C4-2B (cell line): ENCODE results near the gene TMEM135.

Source experiments
- ZFX ChIP-seq: fragments of 450-650 bp; IDR thresholded peaks from 2 replicates; pipeline ENCODE4 v1.6.1; 2017
- TF ChIP-seq, protein P1 (sequence below): fragments of 450-650 bp; conservative IDR thresholded peaks from 2 replicates; pipeline ENCODE4 v1.5.1; 2017; ENCODE audit warnings: mild to moderate bottlenecking

DNA sequence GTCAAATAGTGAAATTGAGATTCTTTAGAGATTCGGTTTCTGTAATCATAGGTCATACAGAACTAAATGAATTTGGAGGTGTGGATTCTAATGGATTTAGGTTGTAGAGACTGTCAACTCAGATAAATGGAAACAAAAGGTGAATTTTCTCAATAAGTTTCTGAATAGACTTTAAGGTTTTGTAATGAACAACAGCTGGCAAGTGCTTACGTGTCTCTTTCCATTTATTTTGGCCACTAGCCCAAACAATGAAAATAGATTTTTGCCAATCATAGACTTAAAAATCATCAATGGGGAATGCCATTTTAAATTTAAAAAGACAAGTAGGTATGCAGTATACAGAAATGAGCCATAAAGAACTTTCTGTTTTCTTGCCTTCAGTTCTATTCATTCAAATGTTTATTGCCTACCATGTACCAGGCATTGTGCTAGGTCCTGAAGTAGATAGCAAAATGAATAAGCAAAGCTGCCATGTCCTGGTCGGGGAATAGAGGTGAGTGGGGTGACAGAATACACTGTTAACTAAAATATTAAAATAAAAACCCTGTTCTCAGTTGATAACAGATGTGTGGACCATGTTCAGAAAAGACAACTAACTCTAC, 16.9 kb upstream of the TMEM135 start:
- TF ChIP-seq, protein P1, sequence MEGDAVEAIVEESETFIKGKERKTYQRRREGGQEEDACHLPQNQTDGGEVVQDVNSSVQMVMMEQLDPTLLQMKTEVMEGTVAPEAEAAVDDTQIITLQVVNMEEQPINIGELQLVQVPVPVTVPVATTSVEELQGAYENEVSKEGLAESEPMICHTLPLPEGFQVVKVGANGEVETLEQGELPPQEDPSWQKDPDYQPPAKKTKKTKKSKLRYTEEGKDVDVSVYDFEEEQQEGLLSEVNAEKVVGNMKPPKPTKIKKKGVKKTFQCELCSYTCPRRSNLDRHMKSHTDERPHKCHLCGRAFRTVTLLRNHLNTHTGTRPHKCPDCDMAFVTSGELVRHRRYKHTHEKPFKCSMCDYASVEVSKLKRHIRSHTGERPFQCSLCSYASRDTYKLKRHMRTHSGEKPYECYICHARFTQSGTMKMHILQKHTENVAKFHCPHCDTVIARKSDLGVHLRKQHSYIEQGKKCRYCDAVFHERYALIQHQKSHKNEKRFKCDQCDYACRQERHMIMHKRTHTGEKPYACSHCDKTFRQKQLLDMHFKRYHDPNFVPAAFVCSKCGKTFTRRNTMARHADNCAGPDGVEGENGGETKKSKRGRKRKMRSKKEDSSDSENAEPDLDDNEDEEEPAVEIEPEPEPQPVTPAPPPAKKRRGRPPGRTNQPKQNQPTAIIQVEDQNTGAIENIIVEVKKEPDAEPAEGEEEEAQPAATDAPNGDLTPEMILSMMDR: no peak
- no peak for TF ChIP-seq ZFX
